Measurements from ENCODE around the gene BSN.

GRCh38 chr3:49582177-49582576 is 27.9 kb downstream of the BSN start:
- no peak for TF ChIP-seq CTCF (conservative IDR thresholded peaks at IDR 0.05; ENCODE audit: low read length)
- TF ChIP-seq EZH2phosphoT487 (IDR thresholded peaks at IDR 0.05; ENCODE audit: borderline replicate concordance, low read depth, low read length), result no peak

Measured in OCI-LY7 (cell line).